Nephron progenitor cell (in vitro differentiated cells): Measurements from ENCODE around the gene CEMIP.

ENCODE experiments used
- DNase-seq: peaks from one replicate; pipeline ENCODE4 v3.0.0; 2021
- H3K27ac Mint-ChIP-seq: 2 replicates; pipeline ENCODE4 v1.8.0; 2021; ENCODE audit warnings: mild to moderate bottlenecking, moderate library complexity, mixed read lengths
- H3K27me3 Mint-ChIP-seq: 2 replicates; pipeline ENCODE4 v1.8.0; 2021; ENCODE audit warnings: mild to moderate bottlenecking, low read depth, mixed read lengths; ENCODE audit not compliant: poor library complexity
- H3K36me3 Mint-ChIP-seq: 2 replicates; pipeline ENCODE4 v1.8.0; 2021; ENCODE audit warnings: low read depth, mixed read lengths
- H3K4me1 Mint-ChIP-seq: 2 replicates; pipeline ENCODE4 v1.8.0; 2021; ENCODE audit warnings: mixed read lengths
- H3K4me3 Mint-ChIP-seq: 2 replicates; pipeline ENCODE4 v1.8.0; 2021; ENCODE audit warnings: mild to moderate bottlenecking, moderate library complexity, mixed read lengths
- H3K9me3 Mint-ChIP-seq: 2 replicates; pipeline ENCODE4 v1.8.0; 2021; ENCODE audit warnings: mild to moderate bottlenecking, moderate library complexity, mixed read lengths
- CTCF ChIP-seq: fragments of 200-600 bp; sonication (generic); IDR thresholded peaks from 2 replicates; pipeline ENCODE4 v1.5.0; 2021; ENCODE audit warnings: antibody characterized with exemption

The CEMIP gene

GRCh38 chr15:80912673-80913072 lies 133.5 kb downstream of the CEMIP start:
- TF ChIP-seq CTCF: no peak
- Mint-ChIP-seq H3K36me3 (peaks cover 26% of the 10 kb centered on the region), H3K27ac (no peak overlapping the region), H3K4me1 (peaks cover 16% of the 10 kb centered on the region), H3K9me3 (peaks cover 7% of the 10 kb centered on the region), H3K27me3 (peaks cover 14% of the 10 kb centered on the region), H3K4me3 (no peak overlapping the region)
- DNase-seq: no peak

- H3K4me1 Mint-ChIP-seq: peaks cover 16% of the 10 kb centered on the region
- H3K4me3 Mint-ChIP-seq: no peak overlapping the region
- no peak for TF ChIP-seq CTCF
- peaks cover 7% of the 10 kb centered on the region for H3K9me3 Mint-ChIP-seq
- H3K36me3 Mint-ChIP-seq: peaks cover 22% of the 10 kb centered on the region
- H3K27ac Mint-ChIP-seq: no peak overlapping the region
- peaks cover 14% of the 10 kb centered on the region for H3K27me3 Mint-ChIP-seq
- DNase-seq: no peak
Observed at GRCh38 chr15:80913541-80913940, 134.4 kb downstream of the CEMIP start.

DNA sequence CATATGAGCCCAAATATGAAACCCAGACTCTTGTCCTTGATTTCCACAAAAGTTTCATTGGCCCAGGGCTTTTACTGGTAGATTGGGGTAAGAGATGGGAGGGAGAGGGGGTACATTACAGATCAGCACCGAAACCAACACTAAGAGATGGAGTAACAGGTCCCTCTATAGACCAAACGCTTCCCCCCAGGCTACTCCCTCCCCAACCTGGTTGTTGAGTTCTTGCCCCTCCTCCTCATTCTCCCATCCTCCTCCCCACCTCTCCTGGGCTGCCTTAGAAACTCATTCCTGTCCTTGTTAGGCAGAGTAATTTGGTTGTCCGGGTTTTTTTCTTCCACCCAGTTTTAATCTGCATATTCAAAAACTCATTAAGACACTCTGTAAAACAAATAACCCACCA lies 136.3 kb downstream of the CEMIP start:
- TF ChIP-seq CTCF: no peak
- Mint-ChIP-seq H3K36me3 (peaks cover 3% of the 10 kb centered on the region), H3K4me3 (no peak overlapping the region), H3K27me3 (peaks cover 14% of the 10 kb centered on the region), H3K9me3 (no peaks in the 10 kb centered on the region), H3K4me1 (peaks cover 17% of the 10 kb centered on the region), H3K27ac (no peak overlapping the region)
- DNase-seq: no peak

DNA sequence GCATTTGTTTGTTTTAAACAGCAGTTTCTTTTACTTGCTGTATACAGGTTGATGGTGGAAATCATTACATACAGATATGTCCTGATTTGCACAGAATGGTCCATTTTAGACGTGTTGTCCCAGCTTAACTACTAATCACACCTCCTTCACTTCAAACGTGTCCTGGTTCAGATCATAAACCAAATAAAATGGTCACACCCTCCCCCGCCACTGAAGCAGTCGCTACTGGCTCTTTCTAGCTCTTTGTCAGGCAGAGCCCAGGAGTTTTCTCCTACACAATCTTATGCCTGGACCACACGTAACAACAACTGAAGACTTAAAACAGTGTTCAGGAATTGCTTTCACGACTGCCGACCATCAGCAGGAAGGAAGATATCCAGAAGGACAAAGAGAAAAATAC lies 136.9 kb downstream of the CEMIP start:
- Mint-ChIP-seq H3K9me3 (no peaks in the 10 kb centered on the region), H3K4me3 (no peak overlapping the region), H3K27me3 (peaks cover 14% of the 10 kb centered on the region), H3K36me3 (no peaks in the 10 kb centered on the region), H3K4me1 (peaks cover 20% of the 10 kb centered on the region), H3K27ac (no peak overlapping the region)
- no peak for DNase-seq
- TF ChIP-seq CTCF: no peak

- Mint-ChIP-seq H3K27me3 (peaks cover 21% of the 10 kb centered on the region), H3K4me1 (peaks cover 20% of the 10 kb centered on the region), H3K9me3 (no peaks in the 10 kb centered on the region), H3K4me3 (no peak overlapping the region), H3K36me3 (no peaks in the 10 kb centered on the region), H3K27ac (no peak overlapping the region)
- TF ChIP-seq CTCF: no peak
- no peak for DNase-seq
Observed at GRCh38 chr15:80918196-80918783, 139.1 kb downstream of the CEMIP start.

DNA sequence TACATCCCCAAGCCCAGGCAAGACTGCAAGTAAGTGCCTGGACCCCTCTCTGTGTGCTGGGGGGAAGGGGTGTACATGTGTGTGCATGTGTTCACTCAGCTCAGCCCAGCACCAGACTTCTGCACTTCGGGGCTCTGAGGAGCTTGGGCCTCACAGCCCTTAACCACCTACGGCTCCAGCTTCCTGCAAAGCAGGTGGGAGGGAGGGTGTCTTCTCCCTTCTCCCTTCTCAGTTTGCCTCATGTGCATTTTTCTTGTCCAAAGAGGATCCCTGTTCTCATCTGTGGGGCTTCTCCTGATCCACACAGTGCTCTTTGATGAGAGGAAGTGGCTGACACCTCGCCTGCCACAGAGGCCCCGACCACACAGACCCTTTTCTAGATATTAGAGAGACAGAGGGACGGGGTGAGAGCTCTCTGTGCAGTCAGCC lies 141.1 kb downstream of the CEMIP start:
- DNase-seq: no peak
- H3K36me3 Mint-ChIP-seq: no peaks in the 10 kb centered on the region
- no peak overlapping the region for H3K4me3 Mint-ChIP-seq
- H3K4me1 Mint-ChIP-seq: peaks cover 18% of the 10 kb centered on the region
- TF ChIP-seq CTCF: no peak
- H3K27ac Mint-ChIP-seq: no peak overlapping the region
- no peaks in the 10 kb centered on the region for H3K9me3 Mint-ChIP-seq
- H3K27me3 Mint-ChIP-seq: peaks cover 12% of the 10 kb centered on the region
